Nephron (organoid): ENCODE results near the gene SYT9.
"Not testable (repeated sequence)": the region's sequence is repeated elsewhere in the genome, so short reads cannot be mapped to it uniquely, and the experiment has no call there.

Experiments
- H3K27ac Mint-ChIP-seq, 3 experiments: 2 replicates each; pipeline ENCODE4 v1.8.0; 2020; ENCODE audit warnings: mixed read lengths in 3 of 3, mild to moderate bottlenecking in 2 of 3, moderate library complexity in 1 of 3
- H3K27me3 Mint-ChIP-seq: 2 replicates; pipeline ENCODE4 v1.8.0; 2021; ENCODE audit warnings: low read depth, mild to moderate bottlenecking, moderate library complexity, mixed read lengths
- H3K36me3 Mint-ChIP-seq: 2 replicates; pipeline ENCODE4 v1.8.0; 2020; ENCODE audit warnings: low read depth, mixed read lengths
- H3K4me1 Mint-ChIP-seq: 2 replicates; pipeline ENCODE4 v1.8.0; 2020; ENCODE audit warnings: mixed read lengths
- H3K4me3 Mint-ChIP-seq, 3 experiments: 2 replicates each; pipeline ENCODE4 v1.8.0; 2020; ENCODE audit warnings: mild to moderate bottlenecking in 3 of 3, mixed read lengths in 3 of 3, moderate library complexity in 2 of 3
- H3K9me3 Mint-ChIP-seq: 2 replicates; pipeline ENCODE4 v1.8.0; 2020; ENCODE audit warnings: mixed read lengths
- TF ChIP-seq, protein P1 (sequence below), 3 experiments: fragments of 200-600 bp; sonication (generic); IDR thresholded peaks; one replicate each; pipeline ENCODE4 v1.5.0; 2021; ENCODE audit warnings: antibody characterized with exemption in 3 of 3; ENCODE audit not compliant: unreplicated experiment in 3 of 3

SYT9 gene

DNA sequence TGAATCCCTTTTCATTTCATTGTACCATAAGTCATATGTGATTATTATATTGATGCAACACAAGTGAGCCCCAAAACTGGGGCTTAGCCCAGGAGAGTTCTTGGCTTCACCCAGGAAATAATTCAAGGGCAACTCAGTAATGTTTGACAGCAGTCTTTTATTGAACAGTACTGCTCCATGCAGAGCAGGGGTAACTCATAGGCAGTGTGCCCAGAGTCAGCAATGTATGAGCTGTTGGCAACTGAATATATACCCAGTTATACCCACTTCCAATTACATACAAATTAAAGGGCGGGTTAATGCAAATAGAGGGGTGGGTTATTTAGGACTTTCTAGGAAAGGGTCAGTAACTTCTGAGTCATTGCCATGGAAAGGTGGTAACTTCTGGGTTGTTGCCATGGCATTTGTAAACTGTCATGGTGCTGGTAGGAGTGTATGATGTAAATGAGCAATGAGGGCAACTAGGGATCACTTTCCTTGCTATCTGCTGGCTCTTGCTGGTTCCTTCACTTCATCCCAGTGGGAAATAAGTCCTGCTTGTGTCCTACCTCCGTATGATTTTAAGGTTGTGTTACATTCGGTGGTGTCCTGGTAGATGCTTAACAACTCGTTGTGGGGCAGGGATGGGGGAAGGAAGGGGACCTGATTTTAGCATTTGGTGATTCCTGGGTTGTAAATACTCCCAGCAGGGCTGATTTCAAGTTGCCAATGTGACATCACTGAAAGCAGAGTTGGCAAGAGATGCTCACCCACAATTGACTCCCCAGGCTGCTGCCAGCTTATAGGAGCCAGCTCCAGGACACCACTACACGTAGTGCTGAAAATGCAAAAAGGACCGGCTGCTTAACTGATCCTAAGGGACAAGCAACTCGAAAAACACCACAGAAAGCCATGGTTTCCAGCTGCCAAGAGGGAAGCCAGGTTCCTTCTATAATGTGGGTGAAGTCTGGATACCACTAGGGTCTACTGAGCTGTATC lies 70.1 kb downstream of the SYT9 start:
- H3K4me1 Mint-ChIP-seq = no peaks in the 10 kb centered on the region
- H3K4me3 Mint-ChIP-seq = no peak overlapping the region
- TF ChIP-seq, protein P1, sequence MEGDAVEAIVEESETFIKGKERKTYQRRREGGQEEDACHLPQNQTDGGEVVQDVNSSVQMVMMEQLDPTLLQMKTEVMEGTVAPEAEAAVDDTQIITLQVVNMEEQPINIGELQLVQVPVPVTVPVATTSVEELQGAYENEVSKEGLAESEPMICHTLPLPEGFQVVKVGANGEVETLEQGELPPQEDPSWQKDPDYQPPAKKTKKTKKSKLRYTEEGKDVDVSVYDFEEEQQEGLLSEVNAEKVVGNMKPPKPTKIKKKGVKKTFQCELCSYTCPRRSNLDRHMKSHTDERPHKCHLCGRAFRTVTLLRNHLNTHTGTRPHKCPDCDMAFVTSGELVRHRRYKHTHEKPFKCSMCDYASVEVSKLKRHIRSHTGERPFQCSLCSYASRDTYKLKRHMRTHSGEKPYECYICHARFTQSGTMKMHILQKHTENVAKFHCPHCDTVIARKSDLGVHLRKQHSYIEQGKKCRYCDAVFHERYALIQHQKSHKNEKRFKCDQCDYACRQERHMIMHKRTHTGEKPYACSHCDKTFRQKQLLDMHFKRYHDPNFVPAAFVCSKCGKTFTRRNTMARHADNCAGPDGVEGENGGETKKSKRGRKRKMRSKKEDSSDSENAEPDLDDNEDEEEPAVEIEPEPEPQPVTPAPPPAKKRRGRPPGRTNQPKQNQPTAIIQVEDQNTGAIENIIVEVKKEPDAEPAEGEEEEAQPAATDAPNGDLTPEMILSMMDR (IDR thresholded peaks at IDR 0.05; ENCODE audit: unreplicated experiment in 3 of 3) = no peak
- H3K27ac Mint-ChIP-seq = no peak overlapping the region
- peaks cover 21% of the 10 kb centered on the region for H3K27me3 Mint-ChIP-seq
- H3K9me3 Mint-ChIP-seq = no peaks in the 10 kb centered on the region
- H3K36me3 Mint-ChIP-seq = no peaks in the 10 kb centered on the region

DNA sequence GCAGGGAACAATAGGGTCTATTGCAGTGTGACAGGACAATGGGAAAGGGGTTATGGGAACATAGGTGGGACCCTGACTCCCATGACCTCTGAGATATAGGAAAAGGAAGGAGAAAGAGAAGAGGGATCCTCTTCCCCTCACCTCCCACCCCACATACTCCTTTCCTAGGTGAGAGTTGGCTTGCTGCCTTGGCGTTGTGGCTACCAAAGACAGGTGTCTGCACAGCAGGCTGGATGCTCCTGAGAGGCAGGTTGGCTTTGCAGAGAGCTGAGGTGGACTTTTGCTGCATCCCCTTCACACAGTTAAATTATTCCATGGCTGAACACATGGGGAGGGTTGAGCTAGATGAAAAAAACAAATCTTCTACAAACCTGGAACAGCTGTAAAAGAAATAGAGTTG lies 80.7 kb downstream of the SYT9 start:
- no peaks in the 10 kb centered on the region for H3K36me3 Mint-ChIP-seq
- peaks cover 26% of the 10 kb centered on the region for H3K27me3 Mint-ChIP-seq
- no peak overlapping the region for H3K4me3 Mint-ChIP-seq
- H3K4me1 Mint-ChIP-seq = no peaks in the 10 kb centered on the region
- peaks cover 4% of the 10 kb centered on the region for H3K9me3 Mint-ChIP-seq
- H3K27ac Mint-ChIP-seq = no peak overlapping the region
- TF ChIP-seq, protein P1 (IDR thresholded peaks at IDR 0.05; ENCODE audit: unreplicated experiment in 3 of 3) = no peak

DNA sequence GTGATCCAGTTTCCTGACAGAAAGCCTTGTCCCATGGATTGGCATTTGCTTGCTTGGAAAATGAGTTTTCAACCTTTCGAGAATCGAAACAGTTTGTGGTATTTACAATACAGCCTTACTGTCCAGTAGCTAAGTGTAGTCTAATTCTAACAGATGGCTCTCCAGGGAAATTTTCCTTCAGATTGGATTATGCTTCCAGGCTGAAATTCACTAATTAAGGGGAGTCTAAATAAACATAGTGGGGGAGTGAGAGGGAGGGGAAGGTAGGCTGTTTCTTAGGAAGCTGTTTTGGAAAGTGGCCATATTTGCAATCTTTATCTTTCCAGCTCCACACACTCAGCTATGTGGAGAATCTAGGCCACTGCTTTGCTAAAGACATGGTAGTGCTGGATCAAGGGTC lies 81.3 kb downstream of the SYT9 start:
- peak overlapping the region in 1 of 3 experiments; percentile 74 for H3K27ac Mint-ChIP-seq
- H3K4me1 Mint-ChIP-seq = no peaks in the 10 kb centered on the region
- peaks cover 4% of the 10 kb centered on the region for H3K9me3 Mint-ChIP-seq
- H3K27me3 Mint-ChIP-seq = peaks cover 27% of the 10 kb centered on the region
- H3K4me3 Mint-ChIP-seq = no peak overlapping the region
- H3K36me3 Mint-ChIP-seq = no peaks in the 10 kb centered on the region
- TF ChIP-seq, protein P1 (IDR thresholded peaks at IDR 0.05; ENCODE audit: unreplicated experiment in 3 of 3) = no peak

DNA sequence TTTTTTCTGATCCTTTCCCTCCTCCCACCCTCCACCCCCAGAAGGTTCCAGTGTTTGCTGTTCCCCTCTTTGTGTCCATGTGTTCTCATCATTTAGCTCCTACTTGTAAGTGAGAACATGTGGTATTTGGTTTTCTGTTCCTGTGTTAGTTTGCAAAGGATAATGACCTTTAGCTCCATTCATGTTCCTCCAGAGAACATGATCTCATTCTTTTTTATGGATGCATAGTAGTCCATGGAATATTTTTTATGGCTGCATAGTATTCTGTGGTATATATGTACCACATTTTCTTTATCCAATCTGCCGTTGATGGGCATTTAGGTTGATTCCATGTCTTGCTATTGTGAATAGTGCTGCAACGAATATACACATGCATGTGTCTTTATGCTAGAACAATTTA lies 83.7 kb downstream of the SYT9 start:
- H3K36me3 Mint-ChIP-seq, H3K4me3 Mint-ChIP-seq, H3K4me1 Mint-ChIP-seq, H3K27ac Mint-ChIP-seq: not testable (repeated sequence)
- Mint-ChIP-seq H3K9me3 (peaks cover 17% of the 10 kb centered on the region), H3K27me3 (peaks cover 36% of the 10 kb centered on the region)

DNA sequence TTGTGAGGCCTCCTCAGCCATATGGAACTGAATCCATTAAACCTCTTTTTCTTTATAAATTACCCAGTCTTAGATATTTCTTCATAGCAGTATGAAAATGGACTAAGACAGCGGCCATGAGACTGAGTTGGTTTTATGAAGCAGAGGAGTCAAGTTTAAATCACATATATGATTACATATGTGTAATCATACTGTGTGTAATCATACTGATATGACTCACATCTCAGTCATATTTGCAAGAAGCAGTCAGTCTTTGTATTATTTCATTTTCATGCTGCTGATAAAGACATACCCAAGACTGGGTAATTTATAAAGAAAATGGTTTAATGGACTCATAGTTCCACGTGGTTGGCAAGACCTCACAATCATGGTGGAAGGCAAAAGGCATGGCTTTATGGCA lies 89.8 kb downstream of the SYT9 start:
- Mint-ChIP-seq H3K36me3 (no peaks in the 10 kb centered on the region), H3K4me3 (no peak overlapping the region), H3K27ac (no peak overlapping the region), H3K4me1 (no peaks in the 10 kb centered on the region), H3K9me3 (peaks cover 19% of the 10 kb centered on the region), H3K27me3 (peaks cover 40% of the 10 kb centered on the region)
- TF ChIP-seq, protein P1 (IDR thresholded peaks at IDR 0.05; ENCODE audit: unreplicated experiment in 3 of 3) = no peak

DNA sequence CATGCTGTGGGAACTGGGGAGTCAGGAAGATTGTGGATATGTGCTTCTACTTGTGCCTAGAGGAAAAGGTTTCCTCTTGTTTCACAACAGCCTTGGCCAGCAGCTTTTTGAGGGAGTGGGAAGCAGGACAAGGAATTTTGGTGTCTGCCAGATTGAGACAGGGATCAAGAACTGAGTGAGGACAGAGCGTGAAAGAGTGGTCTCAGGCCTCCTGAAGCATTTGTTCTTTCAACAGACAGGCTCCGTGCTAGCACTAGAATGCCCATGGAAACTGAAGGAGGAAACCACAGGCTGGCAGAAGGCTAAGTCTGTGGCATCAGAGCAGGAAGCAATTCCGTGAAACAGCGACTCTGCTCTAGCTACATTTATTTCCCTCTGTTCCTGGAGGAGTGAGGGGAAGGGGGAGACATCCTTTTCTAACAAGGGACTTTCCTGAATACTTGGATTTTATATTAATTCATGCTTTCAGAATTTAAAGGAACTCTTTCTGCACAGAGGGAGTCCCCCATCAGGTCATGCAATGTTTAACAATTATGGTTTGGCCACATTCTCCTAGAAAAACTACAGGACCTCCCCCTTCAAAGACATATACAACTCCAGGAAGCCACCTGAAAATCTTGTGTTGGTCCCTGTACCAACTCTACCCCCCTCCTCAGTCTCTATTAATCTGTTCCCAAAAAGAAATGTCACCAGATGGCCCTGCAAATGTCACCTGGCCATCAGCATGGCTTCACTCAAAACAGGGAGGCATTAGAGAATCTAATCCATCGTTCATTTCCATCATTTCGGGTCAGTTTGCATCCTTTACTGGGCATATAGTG lies 96.1 kb downstream of the SYT9 start:
- peaks cover 13% of the 10 kb centered on the region for H3K4me1 Mint-ChIP-seq
- H3K27me3 Mint-ChIP-seq = peaks cover 24% of the 10 kb centered on the region
- H3K36me3 Mint-ChIP-seq = no peaks in the 10 kb centered on the region
- TF ChIP-seq, protein P1 (IDR thresholded peaks at IDR 0.05; ENCODE audit: unreplicated experiment in 3 of 3) = no peak
- peaks cover 2% of the 10 kb centered on the region for H3K9me3 Mint-ChIP-seq
- H3K27ac Mint-ChIP-seq = no peak overlapping the region
- no peak overlapping the region for H3K4me3 Mint-ChIP-seq
